RWPE2 (cell line): ENCODE results near the gene CCKAR.

ENCODE experiments used
- ATAC-seq: fragments of 200-7000 bp; cut with Tn5 transposase; 3 replicates; pipeline ENCODE4 v1.9.1; 2021; ENCODE audit warnings: low read depth
- DNase-seq: peaks from one replicate; pipeline ENCODE4 v3.0.0-alpha.2; 2020; ENCODE audit warnings: low spot score
- H3K27ac ChIP-seq: fragments of 450-650 bp; 2 replicates; pipeline ENCODE4 v1.5.1; 2017; ENCODE audit warnings: mild to moderate bottlenecking; ENCODE audit not compliant: poor library complexity, severe bottlenecking
- H3K27me3 ChIP-seq: fragments of 250-450 bp; sonication (Bioruptor Pico); 2 replicates; pipeline ENCODE4 v1.5.1; 2021; ENCODE audit warnings: mild to moderate bottlenecking, moderate library complexity; ENCODE audit not compliant: insufficient read depth, poor library complexity, severe bottlenecking
- H3K36me3 ChIP-seq: fragments of 250-450 bp; sonication (Bioruptor Pico); 2 replicates; pipeline ENCODE4 v1.5.1; 2020; ENCODE audit warnings: low read depth, mild to moderate bottlenecking, moderate library complexity
- H3K4me1 ChIP-seq: fragments of 250-450 bp; sonication (Bioruptor Pico); 2 replicates; pipeline ENCODE4 v1.5.1; 2021; ENCODE audit warnings: mild to moderate bottlenecking, moderate library complexity; ENCODE audit not compliant: insufficient read depth, poor library complexity, severe bottlenecking
- H3K4me3 ChIP-seq: fragments of 250-450 bp; sonication (Bioruptor Pico); 2 replicates; pipeline ENCODE4 v1.5.1; 2021; ENCODE audit warnings: mild to moderate bottlenecking, moderate library complexity; ENCODE audit not compliant: severe bottlenecking
- H3K9me3 ChIP-seq: fragments of 250-450 bp; sonication (Bioruptor Pico); 2 replicates; pipeline ENCODE4 v1.5.1; 2021; ENCODE audit warnings: mild to moderate bottlenecking, moderate library complexity; ENCODE audit not compliant: severe bottlenecking
- CTCF ChIP-seq: fragments of 450-650 bp; IDR thresholded peaks from one replicate; pipeline ENCODE4 v1.5.1; 2017; ENCODE audit warnings: mild to moderate bottlenecking, moderate library complexity; ENCODE audit not compliant: poor library complexity, severe bottlenecking

Gene CCKAR

GRCh38 chr4:26529479-26529878, 39.2 kb upstream of the CCKAR start:
- ATAC-seq: no peak
- no peak for DNase-seq
- TF ChIP-seq CTCF: no peak
- Histone ChIP-seq H3K4me3 (no peak overlapping the region), H3K27me3 (no peaks in the 10 kb centered on the region), H3K36me3 (no peaks in the 10 kb centered on the region), H3K9me3 (no peaks in the 10 kb centered on the region), H3K4me1 (peaks cover 9% of the 10 kb centered on the region), H3K27ac (no peak overlapping the region)

- ATAC-seq (no peak; the same call in 2 of the 3 replicates), DNase-seq (no peak)
- H3K27me3 ChIP-seq: no peaks in the 10 kb centered on the region
- H3K4me3 ChIP-seq: no peak overlapping the region
- H3K4me1 ChIP-seq: peaks cover 19% of the 10 kb centered on the region
- no peaks in the 10 kb centered on the region for H3K9me3 ChIP-seq
- H3K36me3 ChIP-seq: no peaks in the 10 kb centered on the region
- no peak for TF ChIP-seq CTCF
- H3K27ac ChIP-seq: no peak overlapping the region
Measured at GRCh38 chr4:26525771-26526150, 35.5 kb upstream of the CCKAR start.

- peak; percentile 70 for ATAC-seq
Measured at GRCh38 chr4:26525136-26525770, 35.0 kb upstream of the CCKAR start.

GRCh38 chr4:26524011-26524410, 33.7 kb upstream of the CCKAR start:
- no peaks in the 10 kb centered on the region for H3K36me3 ChIP-seq
- no peak for TF ChIP-seq CTCF
- no peaks in the 10 kb centered on the region for H3K27me3 ChIP-seq
- H3K27ac ChIP-seq: no peak overlapping the region
- no peaks in the 10 kb centered on the region for H3K9me3 ChIP-seq
- no peak for ATAC-seq
- H3K4me1 ChIP-seq: peaks cover 19% of the 10 kb centered on the region
- H3K4me3 ChIP-seq: no peak overlapping the region
- DNase-seq: no peak

More at GRCh38 chr4:26525136-26525770, 35.0 kb upstream of the CCKAR start:
- H3K27ac ChIP-seq: no peak overlapping the region
- H3K36me3 ChIP-seq: no peaks in the 10 kb centered on the region
- no peak overlapping the region for H3K4me3 ChIP-seq
- DNase-seq: no peak
- peaks cover 19% of the 10 kb centered on the region for H3K4me1 ChIP-seq
- no peaks in the 10 kb centered on the region for H3K9me3 ChIP-seq
- H3K27me3 ChIP-seq: no peaks in the 10 kb centered on the region
- TF ChIP-seq CTCF: no peak

- peaks cover 19% of the 10 kb centered on the region for H3K4me1 ChIP-seq
- H3K27me3 ChIP-seq: no peaks in the 10 kb centered on the region
- no peaks in the 10 kb centered on the region for H3K36me3 ChIP-seq
- DNase-seq: no peak
- H3K27ac ChIP-seq: peak overlapping the region; percentile 37
- H3K9me3 ChIP-seq: no peaks in the 10 kb centered on the region
- TF ChIP-seq CTCF: no peak
- no peak overlapping the region for H3K4me3 ChIP-seq
- ATAC-seq: peak; percentile 89
Measured at GRCh38 chr4:26522478-26522877, 32.2 kb upstream of the CCKAR start.
